ENCODE data around the gene CLEC18A.

DNA sequence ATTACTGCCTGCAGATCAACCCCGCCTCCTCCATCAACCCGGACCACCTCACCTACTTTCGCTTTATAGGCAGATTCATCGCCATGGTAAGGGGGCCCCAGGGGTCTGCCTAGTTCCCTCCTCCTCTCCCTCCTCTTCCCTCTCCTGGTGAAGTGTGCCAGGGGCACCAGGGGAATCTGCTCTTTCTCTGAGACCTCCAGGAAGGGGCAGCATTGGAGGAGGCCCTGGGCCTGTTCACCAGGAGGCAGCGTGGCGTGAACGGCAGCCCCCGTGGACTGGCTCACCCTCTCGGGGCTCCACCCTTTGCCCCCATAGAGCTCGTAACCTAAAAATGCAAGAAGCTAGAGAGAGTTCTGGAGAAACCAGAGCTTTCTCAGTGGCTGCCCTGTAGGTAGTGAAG lies 17.1 kb upstream of the CLEC18A start:
- TF ChIP-seq, protein P1, sequence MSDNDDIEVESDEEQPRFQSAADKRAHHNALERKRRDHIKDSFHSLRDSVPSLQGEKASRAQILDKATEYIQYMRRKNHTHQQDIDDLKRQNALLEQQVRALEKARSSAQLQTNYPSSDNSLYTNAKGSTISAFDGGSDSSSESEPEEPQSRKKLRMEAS (IDR thresholded peaks at IDR 0.05): no peak
- TF ChIP-seq RFX5 (IDR thresholded peaks at IDR 0.05) (no peak), MAZ (IDR thresholded peaks at IDR 0.05; ENCODE audit: borderline replicate concordance, low read depth, low read length) (no peak), HOXB13 (CRISPR knock-in tag; IDR thresholded peaks at IDR 0.05; ENCODE audit: low read depth) (no peak), POLR2A (IDR thresholded peaks at IDR 0.05; ENCODE audit: low read length) (no peak), POLR2AphosphoS2 (conservative IDR thresholded peaks at IDR 0.05; ENCODE audit: low read length) (no peak), RAD21 (conservative IDR thresholded peaks at IDR 0.05 in 1 of 2, IDR thresholded peaks at IDR 0.05 in 1 of 2) (no peak), HDAC2 (IDR thresholded peaks at IDR 0.05) (no peak), EP300 (IDR thresholded peaks at IDR 0.05) (no peak), CHD2 (IDR thresholded peaks at IDR 0.05; ENCODE audit: low read length, partially characterized antibody) (no peak)
- TF ChIP-seq, protein P2, sequence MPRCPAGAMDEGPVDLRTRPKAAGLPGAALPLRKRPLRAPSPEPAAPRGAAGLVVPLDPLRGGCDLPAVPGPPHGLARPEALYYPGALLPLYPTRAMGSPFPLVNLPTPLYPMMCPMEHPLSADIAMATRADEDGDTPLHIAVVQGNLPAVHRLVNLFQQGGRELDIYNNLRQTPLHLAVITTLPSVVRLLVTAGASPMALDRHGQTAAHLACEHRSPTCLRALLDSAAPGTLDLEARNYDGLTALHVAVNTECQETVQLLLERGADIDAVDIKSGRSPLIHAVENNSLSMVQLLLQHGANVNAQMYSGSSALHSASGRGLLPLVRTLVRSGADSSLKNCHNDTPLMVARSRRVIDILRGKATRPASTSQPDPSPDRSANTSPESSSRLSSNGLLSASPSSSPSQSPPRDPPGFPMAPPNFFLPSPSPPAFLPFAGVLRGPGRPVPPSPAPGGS (IDR thresholded peaks at IDR 0.05): no peak
- TF ChIP-seq, protein P3, sequence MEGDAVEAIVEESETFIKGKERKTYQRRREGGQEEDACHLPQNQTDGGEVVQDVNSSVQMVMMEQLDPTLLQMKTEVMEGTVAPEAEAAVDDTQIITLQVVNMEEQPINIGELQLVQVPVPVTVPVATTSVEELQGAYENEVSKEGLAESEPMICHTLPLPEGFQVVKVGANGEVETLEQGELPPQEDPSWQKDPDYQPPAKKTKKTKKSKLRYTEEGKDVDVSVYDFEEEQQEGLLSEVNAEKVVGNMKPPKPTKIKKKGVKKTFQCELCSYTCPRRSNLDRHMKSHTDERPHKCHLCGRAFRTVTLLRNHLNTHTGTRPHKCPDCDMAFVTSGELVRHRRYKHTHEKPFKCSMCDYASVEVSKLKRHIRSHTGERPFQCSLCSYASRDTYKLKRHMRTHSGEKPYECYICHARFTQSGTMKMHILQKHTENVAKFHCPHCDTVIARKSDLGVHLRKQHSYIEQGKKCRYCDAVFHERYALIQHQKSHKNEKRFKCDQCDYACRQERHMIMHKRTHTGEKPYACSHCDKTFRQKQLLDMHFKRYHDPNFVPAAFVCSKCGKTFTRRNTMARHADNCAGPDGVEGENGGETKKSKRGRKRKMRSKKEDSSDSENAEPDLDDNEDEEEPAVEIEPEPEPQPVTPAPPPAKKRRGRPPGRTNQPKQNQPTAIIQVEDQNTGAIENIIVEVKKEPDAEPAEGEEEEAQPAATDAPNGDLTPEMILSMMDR (IDR thresholded peaks at IDR 0.05): no peak
- TF ChIP-seq, protein P4, sequence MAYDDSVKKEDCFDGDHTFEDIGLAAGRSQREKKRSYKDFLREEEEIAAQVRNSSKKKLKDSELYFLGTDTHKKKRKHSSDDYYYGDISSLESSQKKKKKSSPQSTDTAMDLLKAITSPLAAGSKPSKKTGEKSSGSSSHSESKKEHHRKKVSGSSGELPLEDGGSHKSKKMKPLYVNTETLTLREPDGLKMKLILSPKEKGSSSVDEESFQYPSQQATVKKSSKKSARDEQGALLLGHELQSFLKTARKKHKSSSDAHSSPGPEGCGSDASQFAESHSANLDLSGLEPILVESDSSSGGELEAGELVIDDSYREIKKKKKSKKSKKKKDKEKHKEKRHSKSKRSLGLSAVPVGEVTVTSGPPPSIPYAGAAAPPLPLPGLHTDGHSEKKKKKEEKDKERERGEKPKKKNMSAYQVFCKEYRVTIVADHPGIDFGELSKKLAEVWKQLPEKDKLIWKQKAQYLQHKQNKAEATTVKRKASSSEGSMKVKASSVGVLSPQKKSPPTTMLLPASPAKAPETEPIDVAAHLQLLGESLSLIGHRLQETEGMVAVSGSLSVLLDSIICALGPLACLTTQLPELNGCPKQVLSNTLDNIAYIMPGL (CRISPR knock-in tag; IDR thresholded peaks at IDR 0.05; ENCODE audit: borderline replicate concordance): no peak
